ENCODE measurements around the gene PKP4.

DNA sequence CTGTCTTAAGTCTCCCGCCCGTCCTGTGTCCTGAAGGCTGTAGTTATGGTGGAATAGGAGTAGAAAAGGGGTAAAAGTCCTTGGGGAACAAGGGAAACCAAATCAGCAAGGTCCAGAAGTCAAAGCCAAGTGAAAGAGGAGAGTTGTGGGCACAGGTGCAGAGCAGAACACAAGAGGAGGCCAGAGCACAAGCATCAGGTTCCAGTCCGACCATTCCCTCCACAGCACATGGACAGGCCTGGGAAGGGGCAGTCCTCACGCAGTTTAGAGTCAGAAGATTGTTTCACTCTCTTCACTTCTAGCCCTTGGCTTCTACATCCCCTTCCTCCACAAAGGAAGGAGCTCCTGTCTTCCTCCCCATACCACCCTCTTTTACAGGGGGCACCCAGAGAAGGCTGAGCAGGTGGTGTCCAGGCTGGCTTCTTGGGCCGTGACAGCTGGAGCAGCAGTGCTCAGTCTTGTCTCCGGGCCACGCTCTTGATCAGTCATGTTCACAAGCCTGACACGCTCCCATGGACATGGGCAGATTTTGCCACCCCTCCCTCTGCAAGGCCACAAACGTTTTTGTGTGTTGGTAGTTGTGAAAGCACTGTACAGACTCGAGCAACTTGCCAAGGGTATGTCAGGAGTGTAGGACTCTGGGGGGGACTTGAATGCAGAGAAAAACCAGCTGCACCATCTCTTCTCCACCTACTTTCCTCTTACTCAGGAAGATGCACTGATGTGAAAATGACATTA lies 199.9 kb downstream of the PKP4 start:
- TF ChIP-seq CTCF (conservative IDR thresholded peaks at IDR 0.05) (no peak), ZFX (IDR thresholded peaks at IDR 0.05) (no peak)
